HG02840 (cell line): ENCODE results near the gene NUDT16.

ENCODE experiments used
- ATAC-seq: cut with Tn5 transposase; IDR thresholded peaks from one replicate; pipeline ENCODE4 v1.9.1; 2021; ENCODE audit warnings: mild to moderate bottlenecking, moderate library complexity, moderate number of reproducible peaks; ENCODE audit not compliant: unreplicated experiment, low FRiP score

The NUDT16 gene

DNA sequence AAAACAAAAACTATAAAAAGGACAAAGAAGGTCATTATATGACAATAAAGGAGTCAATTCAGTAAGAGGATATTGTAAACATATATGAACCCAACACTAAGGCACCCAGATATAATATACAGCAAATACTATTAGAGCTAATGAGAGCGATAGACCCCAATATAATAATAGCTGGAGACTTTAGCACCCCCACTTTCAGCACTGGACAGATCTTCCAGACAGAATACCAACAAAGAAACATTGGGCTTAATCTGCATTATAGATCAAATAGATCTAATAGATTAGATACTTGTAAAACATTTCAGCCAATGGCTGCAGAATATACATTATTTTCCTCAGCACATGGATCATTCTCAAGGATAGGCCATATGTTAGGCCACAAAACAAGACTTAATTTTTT is 53.4 kb downstream of the NUDT16 start:
- ATAC-seq: no peak
